ENCODE data around the gene NEK8.

NEK8 gene

DNA sequence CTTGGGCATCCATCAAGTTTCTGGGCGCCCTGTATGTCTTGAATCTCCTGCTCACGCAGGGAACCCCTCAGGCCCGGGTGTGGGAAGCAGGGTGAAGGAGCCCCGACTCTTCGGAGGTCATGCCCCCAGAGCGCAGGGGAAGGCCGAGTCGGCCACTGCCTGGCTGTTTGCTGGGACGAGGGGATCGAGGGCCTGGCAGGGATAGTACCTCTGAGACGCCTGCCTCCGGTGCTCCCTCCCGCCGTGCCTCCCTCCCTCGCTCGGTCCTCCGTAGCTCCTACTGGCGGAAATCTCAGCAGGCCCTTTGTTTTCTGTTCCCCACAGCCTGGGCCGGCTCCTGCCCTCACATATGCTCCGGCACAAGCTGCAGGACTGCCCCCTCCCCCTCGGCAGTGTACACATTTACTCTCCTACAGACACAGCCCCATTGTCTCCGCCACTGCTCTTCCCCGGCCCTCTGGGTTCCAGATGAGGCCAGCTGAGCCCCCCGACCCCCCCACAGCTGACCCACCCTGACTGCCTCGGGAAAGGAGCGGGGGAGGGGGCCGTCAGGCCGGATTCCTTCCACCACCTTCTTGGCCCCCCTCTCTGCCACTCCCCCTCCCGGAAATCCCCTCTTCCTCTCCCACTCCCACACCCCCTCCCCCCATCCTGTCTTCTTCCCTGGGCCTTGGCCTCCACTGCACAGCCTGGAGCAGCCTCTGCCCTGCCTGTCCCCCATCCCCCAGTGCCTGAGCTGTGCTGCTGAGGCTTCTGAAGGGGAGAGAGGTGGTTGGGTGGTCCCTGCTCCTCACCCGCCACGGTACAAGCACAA lies 16.6 kb downstream of the NEK8 start:
- DNase-seq (ENCODE audit: low spot score) = peak; percentile 52

DNA sequence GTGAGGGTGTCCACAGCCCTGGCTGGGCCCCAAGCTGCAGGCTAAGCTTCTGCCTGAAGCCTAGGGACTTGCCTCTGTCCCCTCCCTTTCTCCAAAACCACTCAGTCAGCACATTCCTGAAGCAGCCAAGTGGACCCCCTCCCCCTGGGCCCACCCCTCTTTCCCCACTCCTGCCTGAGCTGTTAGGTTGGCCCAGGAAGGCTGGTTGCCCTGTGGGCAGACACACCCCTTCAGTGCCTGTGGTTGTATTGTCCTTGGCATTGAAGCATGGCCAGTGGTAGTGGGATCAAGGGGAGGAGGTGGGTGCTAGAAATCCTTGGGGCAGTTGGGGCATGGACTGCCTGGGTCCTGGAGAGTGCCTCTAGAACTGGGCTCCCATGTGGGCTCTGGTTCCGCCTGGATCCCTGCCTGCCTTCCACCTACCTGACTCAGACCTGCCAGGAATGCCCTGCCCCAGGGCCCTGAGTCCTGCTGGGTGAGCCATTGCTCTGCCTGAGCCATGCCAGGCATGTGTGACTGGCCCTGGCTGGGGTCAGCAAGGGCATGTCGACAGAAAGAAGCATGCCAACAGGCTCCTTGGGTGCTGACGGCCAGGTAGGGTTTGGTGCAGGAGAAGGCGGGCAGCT lies 17.3 kb downstream of the NEK8 start:
- peak; percentile 14 for DNase-seq (ENCODE audit: low spot score)

DNA sequence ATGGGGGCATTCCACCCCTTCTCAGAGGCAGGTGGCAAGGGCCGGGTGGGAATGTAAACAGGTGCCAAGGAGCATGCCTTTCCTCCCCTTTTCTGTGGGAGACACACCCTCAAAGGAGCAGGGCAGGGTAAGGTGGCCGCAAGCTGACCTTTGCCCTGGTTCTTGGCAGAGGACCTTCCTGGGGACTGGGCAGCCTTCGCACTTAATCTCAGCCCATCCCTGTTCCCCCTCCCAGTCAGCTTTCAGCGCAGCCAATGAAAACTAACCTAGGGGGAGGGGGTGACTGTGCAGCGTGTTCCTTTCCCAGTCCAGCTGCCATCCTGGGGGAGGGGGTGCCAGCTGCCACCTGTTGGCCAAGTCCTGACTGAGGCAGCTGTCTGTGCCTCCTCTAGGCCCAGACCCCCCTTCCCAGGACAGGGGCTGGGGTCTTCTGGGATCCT lies 18.0 kb downstream of the NEK8 start:
- DNase-seq (ENCODE audit: low spot score) = no peak

DNA sequence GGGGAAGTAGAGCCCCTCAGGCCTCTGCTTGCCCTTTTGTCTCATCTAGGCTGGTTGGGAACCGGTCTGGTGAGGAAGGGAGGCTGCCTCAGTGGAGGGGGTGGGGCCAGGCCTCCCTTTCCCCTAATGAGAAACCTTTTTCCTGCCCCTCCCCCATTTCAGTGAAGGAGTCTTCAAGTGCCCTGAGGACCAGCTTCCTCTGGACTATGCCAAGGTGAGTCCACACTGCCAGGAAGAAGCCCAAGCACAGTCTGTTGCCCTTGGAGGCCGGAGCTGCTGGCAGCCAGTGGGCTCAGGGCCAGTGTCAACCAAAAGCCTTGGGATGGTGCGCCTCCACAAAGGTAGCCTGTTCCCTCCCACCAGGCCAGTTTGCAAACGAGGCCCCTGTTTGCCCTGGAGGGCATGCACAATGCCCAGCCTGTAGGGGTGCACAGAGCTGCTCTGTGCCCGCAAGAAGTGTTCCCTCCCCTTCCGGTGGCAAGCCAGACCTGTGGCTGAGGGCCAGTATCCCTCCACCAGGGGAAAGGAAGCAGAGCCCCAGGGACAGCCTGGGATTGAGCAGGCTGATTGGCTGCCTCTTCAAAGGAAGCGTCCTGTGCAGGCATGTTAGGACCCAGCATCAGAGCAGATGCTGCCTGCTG lies 18.6 kb downstream of the NEK8 start:
- DNase-seq (ENCODE audit: low spot score) = no peak

DNA sequence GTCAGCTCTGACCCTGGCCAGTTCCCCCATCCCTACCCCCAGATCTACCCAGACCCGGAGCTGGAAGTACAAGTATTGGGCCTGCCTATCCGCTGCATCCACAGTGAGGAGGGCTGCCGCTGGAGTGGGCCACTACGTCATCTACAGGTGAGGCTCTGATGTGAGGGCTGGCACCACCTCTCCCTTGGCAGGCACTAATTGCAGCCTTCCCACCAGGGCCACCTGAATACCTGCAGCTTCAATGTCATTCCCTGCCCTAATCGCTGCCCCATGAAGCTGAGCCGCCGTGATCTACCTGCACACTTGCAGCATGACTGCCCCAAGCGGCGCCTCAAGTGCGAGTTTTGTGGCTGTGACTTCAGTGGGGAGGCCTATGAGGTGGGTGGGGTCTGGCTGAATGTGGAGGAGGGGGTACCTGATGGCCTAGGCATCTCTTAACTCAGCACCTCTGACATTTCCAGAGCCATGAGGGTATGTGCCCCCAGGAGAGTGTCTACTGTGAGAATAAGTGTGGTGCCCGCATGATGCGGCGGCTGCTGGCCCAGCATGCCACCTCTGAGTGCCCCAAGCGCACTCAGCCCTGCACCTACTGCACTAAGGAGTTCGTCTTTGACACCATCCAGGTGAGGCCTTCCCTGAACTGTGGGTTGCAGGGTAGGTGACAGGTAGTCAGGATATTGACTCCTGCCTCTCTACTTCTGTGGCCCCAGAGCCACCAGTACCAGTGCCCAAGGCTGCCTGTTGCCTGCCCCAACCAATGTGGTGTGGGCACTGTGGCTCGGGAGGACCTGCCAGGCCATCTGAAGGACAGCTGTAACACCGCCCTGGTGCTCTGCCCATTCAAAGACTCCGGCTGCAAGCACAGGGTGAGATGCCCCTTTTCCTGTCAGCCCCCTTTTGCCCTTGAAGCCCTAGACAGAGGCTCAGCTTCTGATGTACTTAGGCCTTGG lies 19.5 kb downstream of the NEK8 start:
- DNase-seq (ENCODE audit: low spot score) = no peak

DNA sequence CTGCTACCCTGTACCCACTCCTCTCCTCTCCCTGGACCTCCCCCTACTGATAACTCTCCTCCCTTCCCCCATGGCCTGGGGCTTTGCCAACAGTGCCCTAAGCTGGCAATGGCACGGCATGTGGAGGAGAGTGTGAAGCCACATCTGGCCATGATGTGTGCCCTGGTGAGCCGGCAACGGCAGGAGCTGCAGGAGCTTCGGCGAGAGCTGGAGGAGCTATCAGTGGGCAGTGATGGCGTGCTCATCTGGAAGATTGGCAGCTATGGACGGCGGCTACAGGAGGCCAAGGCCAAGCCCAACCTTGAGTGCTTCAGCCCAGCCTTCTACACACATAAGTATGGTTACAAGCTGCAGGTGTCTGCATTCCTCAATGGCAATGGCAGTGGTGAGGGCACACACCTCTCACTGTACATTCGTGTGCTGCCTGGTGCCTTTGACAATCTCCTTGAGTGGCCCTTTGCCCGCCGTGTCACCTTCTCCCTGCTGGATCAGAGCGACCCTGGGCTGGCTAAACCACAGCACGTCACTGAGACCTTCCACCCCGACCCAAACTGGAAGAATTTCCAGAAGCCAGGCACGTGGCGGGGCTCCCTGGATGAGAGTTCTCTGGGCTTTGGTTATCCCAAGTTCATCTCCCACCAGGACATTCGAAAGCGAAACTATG lies 20.4 kb downstream of the NEK8 start:
- no peak for DNase-seq (ENCODE audit: low spot score)

DNA sequence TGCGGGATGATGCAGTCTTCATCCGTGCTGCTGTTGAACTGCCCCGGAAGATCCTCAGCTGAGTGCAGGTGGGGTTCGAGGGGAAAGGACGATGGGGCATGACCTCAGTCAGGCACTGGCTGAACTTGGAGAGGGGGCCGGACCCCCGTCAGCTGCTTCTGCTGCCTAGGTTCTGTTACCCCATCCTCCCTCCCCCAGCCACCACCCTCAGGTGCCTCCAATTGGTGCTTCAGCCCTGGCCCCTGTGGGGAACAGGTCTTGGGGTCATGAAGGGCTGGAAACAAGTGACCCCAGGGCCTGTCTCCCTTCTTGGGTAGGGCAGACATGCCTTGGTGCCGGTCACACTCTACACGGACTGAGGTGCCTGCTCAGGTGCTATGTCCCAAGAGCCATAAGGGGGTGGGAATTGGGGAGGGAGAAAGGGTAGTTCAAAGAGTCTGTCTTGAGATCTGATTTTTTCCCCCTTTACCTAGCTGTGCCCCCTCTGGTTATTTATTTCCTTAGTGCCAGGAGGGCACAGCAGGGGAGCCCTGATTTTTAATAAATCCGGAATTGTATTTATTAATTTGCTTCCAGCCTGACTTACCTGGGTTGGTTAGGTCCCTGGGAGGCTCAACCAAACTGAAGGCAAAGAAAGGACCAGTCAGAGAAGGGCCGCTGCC lies 21.1 kb downstream of the NEK8 start:
- no peak for DNase-seq (ENCODE audit: low spot score)

DNA sequence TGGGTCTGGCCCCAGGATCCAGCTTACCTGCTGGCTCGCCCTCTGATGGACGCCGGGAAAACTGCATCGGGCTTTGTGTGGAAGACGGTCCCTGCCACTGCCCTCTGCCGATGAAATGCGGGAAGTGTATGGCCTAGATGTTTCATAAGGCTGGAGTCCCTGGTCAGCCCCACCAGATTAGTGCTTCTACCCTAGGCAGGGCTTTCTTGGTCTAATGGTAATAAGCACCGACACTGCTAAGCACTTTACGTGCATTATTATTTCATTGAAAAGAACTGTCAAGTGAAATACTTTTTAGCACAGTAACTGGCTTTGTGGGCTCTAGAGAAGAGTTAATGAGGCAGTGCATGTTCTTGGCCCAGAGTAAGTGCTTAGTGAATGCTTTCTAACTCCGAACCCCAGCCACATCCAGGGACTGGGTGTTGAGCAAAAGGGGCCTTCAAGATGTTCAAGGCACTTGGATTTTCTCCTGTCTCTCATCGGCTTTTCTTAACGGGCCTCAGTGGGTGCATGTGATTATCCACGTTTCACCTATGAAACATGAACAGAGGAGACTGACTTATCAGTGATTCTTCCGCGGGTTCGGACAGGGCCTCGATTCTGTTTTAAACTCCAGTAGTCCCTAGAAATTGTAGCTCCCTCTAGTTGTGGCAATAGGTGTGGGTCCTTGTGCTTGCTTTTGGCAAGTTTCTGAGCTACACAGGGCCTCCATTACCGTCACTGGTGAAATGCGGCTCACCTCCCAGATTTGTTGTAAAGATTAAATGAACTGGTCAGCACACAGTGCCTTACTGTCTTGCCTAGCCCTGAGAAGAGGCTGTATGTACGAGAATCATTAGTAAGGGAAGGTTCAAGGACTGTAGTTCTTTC lies 21.8 kb downstream of the NEK8 start:
- DNase-seq (ENCODE audit: low spot score) = peak; percentile 90

DNA sequence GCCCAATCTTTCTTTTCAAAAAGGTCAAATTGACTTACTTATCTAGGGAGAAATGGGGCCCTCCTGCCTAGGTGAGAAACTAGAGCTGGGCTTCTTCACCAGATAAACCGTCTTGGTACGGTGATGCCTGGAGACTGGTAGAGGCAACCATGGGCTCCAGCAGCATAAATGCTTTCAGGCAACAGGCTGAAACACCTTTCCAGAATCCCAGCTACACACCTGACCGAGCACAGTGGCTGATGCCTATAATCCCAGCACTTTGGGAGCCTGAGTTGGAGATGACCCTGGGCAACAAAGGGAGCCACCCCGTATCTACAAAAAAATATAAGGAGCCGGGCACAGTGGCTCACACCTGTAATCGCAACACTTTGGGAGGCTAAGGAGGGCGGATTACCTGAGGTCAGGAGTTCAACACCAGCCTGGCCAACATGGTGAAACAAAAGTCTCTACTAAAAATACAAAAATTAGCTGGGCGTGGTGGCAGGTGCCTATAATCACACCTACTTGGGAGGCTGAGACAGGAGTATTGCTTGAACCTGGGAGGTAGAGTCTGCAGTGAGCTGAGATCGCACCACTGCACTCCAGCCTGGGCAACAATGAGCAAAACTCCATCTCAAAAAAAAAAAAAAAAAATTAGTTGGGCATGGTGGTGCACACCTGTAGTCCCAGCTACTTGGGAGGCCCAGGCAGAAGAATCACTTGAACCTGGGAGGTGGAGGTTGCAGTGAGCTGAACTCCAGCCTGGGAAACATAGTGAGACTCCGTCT lies 23.2 kb downstream of the NEK8 start:
- DNase-seq (ENCODE audit: low spot score) = no peak

DNA sequence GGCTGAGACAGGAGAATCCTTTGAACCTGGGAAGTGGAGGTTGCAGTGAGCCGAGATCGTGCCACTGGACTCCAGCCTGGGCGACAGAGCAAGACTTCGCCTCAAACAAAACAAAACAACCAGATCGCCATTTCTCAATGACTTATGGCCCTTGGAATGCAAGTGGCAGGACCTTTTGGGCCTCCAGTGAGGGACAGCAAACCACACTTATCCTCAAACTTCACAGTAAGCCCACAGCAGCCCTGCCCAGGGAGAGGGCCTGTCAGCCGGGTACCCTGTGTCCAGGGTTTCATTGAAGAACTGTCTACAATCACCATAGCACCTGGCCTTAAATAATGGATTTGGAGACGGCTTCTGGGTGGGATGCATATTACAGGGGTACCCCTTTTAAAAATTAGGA lies 26.9 kb downstream of the NEK8 start:
- no peak for DNase-seq (ENCODE audit: low spot score)

DNA sequence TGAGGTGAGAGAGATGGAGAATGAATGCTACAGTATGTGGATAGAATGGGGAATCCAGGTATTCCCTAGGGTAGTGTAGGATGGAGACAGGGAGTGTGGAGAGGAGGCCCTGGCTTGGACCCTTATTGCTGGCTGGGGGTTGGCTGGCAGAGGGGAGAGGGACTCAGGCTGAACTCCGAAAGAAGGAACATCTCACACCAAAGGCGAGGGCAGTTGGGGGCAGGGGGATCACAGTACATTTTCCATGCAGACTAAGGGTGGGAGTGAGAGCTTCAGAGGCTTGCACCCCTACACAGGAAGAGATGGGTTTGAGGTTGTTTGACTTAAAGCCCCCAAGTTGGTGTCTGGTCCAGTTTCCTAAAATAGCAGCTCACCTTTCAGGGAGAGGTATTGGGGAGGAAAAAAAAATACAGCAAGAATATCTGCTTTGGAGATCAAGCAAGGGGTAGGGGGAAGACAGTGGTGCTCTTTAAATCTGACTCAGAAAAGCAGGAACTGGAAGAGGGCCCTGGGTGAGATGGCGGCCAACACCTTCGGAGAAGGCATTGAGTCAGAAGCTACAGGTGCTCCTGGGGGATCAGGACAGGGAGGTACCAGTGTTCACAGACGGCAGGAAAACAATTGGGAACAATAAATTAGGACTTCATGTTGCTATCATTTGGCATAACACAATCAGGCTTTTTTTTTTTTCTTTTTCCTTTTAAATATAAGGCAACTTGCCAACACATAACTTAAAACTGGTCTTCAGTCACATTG lies 27.6 kb downstream of the NEK8 start:
- DNase-seq (ENCODE audit: low spot score) = no peak

DNA sequence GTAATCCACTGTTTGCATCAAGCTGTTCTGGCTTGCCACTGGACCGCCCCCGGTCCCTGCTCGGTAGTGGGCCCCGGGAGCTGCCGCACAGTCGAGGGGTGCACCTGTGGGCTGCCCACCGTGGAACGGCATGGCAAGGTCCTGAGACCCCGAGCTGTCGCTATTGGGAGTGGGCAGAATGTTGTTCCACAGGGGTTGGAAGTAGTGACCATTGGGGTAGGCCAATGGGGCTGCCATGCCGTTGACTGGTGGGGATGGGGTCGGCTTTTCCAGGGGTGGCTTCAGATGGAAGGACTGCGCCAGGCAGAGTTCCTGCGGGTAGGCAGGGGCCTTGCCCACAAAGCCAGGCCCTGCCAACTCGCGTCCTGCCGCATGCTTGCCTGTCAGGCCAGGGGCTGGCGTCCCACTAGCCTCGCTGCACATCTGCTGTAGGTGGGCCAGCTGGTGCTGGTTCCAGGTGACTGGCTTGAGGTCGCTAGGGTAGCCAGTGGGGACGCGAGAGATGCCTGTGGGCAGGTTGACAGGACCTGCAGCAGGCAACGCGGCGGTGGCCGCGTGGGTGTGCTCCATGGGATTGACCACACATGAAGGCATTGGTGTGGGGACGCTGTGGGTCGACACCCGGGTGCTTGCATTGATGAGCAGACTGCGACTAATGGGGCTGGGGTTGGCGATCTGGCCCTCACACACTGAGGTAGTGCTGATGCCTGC lies 30.0 kb downstream of the NEK8 start:
- DNase-seq (ENCODE audit: low spot score) = no peak

DNA sequence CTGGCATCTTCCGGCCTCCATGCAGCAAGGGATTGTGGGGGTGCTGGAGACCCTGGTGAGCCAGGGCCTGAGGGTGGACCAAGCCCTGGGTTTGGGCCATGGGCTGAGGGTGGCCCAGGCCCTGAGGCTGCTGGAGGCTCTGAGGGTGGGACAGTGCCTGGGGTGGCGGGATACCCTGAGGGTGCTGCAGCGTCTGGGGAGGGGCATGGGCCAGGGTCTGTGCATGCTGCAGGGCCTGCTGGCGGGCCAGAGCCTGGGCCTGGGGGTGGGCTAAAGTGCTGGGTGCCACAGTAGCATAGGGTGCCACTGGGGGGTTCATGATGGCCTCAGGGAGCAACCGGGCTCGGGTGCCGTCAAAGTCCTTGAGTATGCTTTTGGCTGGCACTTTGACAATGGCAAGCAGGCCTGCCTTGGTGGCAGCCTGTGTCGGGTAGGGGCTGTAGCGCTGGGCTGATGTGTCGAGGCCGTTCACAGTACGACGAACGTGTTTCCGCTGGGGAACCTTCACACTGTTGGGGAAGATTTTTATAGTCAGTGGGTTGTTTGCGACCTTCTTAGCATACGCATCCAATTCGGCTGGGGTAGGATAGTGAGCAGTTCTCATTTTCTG lies 30.8 kb downstream of the NEK8 start:
- DNase-seq (ENCODE audit: low spot score) = no peak

DNA sequence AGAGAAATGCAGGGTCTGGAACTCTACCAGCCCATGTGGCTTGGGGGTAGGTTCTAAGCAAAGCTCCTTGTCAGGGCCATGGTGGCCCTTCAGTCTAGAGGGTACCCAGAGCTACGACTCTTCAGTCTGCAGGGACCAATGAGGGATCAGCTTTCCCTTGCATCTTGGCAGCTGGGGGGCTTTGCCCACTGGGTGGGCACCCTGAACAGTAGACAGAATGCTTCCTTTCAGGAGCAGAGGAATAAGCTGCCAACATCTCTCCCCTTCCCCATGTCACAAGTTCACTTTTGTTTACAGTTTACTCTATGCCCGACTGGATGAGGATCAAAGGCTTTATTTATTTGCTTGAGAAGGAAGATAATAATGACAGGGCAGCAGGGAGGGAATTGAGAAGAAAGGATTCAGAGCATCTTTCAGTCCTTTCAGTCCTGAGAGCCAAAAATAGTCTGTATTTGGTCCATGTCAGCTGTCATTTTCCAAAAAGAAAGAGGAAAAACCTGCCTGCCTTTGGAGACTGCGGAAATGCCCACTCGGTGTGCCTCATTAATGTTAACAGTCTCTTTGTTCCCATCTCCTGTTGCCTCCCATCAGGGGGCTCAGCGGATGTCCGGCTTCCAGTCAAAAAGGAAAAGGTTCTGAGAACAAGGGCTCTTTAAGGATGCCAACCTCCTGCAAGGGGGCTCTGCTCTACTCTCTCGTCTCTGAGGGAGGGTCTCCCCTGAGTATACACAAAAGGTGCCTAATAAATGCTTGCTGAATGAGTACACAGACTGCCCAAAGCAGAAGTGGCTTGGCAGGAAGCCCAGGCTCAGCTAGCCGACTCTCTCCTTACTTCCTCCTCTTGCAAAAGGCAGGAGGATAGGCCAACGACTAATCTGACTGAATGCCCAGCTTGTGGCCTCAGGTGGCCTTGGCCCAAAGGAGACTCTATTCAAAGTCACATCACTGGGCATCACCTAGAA lies 32.3 kb downstream of the NEK8 start:
- DNase-seq (ENCODE audit: low spot score) = peak; percentile 46

DNA sequence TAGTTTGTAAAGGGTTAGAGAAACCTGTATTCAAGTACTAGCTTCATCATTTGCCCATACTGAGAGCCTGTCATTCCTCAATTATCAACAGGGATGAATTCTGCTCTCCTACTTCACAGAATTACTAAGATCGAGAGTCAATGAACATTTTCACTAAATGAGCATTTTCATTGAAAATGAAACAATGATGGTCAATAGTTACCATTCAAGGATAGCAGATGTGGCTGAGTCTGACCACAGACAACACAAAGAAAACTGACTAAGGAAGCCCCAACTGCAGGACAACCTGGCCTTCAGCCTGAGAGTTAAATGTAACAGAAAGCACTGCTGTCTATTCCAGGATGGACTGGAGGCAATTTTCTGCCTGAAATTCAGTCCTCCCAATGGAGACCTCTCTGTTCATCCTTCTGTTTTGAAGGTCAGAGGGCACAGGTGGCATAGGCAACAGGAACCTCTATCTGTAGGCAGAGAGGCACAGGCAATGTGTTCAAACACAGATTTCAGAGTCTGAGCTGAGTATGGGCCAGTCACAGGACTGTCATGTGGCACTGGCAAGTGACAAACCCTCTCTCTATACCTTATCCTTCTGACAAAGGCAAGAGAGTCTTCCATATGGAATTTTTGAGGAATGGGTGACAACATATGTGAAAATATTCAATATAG lies 34.7 kb downstream of the NEK8 start:
- no peak for DNase-seq (ENCODE audit: low spot score)

Measured in GM03348 (cell line).